Measurements from ENCODE around the gene RPL29. TPM values are rescaled to one million over a fixed set of nuclear protein-coding genes. Genes with fewer than 3 reads are reported as not detected.
A peak's percentile ranks its signal among the peaks of the same experiment; 100 is the strongest.
"Not testable (repeated sequence)": the region's sequence is repeated elsewhere in the genome, so short reads cannot be mapped to it uniquely, and the experiment has no call there.

Gene RPL29
- total RNA-seq = 610 to 772 TPM (median 621 TPM) in 3 replicates
- long read RNA-seq, transcript RPL29-201 (4 exons, 723 nt) = major isoform, 235 of 263 reads
- long read RNA-seq, partial matches to known transcripts = 19 of 263 reads
- long read RNA-seq, other reads (novel, unspliced or antisense) = 8 of 263 reads

DNA sequence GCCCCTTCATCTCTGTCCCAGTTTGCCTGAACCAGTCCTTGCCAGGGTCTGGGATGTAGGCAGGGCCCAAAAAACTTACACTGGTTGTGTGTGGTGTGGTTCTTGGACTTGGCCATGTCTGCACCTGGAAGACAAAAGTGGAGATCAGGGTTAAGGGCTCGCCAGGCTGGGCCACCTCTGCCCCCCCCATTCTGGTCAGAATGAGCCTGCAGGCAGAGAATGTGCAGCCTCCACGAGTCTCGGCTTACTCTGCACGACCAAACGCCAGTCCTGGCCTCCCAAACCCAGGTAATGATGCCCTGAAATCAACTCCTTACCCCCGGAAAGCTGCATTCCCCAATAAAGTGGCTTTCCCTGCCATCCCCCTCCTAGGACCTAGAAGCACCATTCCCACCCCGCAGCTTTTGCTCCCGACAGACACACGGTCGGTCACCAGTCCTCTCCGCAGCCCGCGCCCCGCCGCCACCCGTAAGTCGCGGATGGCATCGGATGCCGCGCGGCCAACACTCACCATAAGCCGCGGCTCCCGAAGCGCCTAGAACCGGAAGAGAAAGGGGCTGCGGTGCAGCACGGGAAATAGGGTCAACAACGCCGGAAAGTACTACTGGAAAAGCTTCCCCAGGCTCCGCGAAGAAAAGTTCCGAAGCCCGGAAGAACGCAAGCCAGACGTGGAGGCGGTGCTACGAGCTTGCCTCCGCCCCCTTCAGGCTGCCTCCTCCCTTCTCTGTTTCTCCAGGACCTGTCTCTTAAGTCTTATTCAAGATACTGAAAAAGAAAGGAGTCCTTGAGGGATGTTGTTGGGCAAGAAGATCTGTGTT is at the start of gene RPL29:
TSS of gene RPL29 (minus strand) at position 550 of the 818 bp plus-strand sequence. CDS start at position 116, 434 bp downstream.
- peak; percentile 53 for TF ChIP-seq CTCF (IDR thresholded peaks at IDR 0.05)
- DNase-seq (ENCODE audit: low spot score) = no peak
- peak within 1 kb of the TSS; percentile 100 for H3K4me3 Mint-ChIP-seq (ENCODE audit: unreplicated experiment)
- H3K27me3 Mint-ChIP-seq (ENCODE audit: low read depth) = peaks cover 2% of the 10 kb centered on the region
- H3K27ac Mint-ChIP-seq (ENCODE audit: unreplicated experiment) = peak within 1 kb of the TSS; percentile 100
- peaks cover 36% of the 10 kb centered on the region for H3K4me1 Mint-ChIP-seq (ENCODE audit: low read depth)
- no peaks in the 10 kb centered on the region for H3K9me3 Mint-ChIP-seq (ENCODE audit: low read depth)
- H3K36me3 Mint-ChIP-seq (ENCODE audit: low read depth) = peaks cover 12% of the 10 kb centered on the region

DNA sequence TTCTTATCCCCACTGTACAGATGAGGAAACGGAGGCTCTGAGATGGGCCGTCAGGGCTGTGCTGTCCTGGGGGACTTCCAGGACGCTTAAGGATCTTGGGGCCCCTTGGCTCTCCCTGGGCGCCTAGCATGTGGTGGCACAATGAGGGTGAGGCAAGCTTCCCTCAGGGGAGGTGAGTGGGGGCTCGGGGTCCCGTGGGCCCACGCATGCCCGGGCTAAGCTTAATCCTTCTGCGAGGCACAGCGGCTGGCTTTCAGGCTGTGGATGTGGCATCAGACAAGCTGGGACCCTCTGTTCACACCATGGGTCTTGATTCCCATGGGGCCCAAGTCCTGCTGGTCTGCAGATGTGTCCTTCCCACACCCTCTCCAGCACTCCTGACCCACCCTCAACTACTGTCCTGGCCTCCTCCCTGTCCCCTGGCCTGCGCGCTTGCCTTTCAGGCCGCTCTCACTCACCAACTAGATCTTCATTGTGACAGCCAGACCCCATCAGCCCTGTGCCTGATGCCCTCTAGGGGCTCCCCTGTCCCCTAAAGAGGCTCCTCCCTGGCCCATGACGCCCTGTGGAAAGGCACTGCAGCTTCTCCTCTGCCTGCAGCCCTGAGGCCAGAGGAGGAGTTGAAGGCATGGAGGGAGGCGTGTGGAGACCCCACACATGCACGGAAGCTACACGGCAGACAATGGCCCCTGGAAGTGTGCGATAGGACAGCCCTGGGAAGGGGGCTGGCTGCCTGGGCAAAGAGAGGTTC is 49.3 kb upstream of the RPL29 start:
- no peak for DNase-seq (ENCODE audit: low spot score)
- no peaks in the 10 kb centered on the region for H3K9me3 Mint-ChIP-seq (ENCODE audit: low read depth)
- peaks cover 64% of the 10 kb centered on the region for H3K4me1 Mint-ChIP-seq (ENCODE audit: low read depth)
- peak overlapping the region; percentile 97 for H3K27ac Mint-ChIP-seq (ENCODE audit: unreplicated experiment)
- no peaks in the 10 kb centered on the region for H3K27me3 Mint-ChIP-seq (ENCODE audit: low read depth)
- H3K4me3 Mint-ChIP-seq (ENCODE audit: unreplicated experiment) = no peak overlapping the region
- no peak for TF ChIP-seq CTCF (IDR thresholded peaks at IDR 0.05)
- H3K36me3 Mint-ChIP-seq (ENCODE audit: low read depth) = peaks cover 5% of the 10 kb centered on the region

- peaks cover 58% of the 10 kb centered on the region for H3K4me1 Mint-ChIP-seq (ENCODE audit: low read depth)
Observed at GRCh38 chr3:52043750-52044149, 48.1 kb upstream of the RPL29 start.

GRCh38 chr3:52043039-52043438 is 47.3 kb upstream of the RPL29 start:
- DNase-seq (ENCODE audit: low spot score); H3K4me3 Mint-ChIP-seq (ENCODE audit: unreplicated experiment); H3K36me3 Mint-ChIP-seq (ENCODE audit: low read depth); H3K27me3 Mint-ChIP-seq (ENCODE audit: low read depth); H3K27ac Mint-ChIP-seq (ENCODE audit: unreplicated experiment); H3K9me3 Mint-ChIP-seq (ENCODE audit: low read depth): not testable (repeated sequence)
- peaks cover 52% of the 10 kb centered on the region for H3K4me1 Mint-ChIP-seq (ENCODE audit: low read depth)

More at GRCh38 chr3:52043750-52044149, 48.1 kb upstream of the RPL29 start:
- no peak for TF ChIP-seq CTCF (IDR thresholded peaks at IDR 0.05)
- no peak overlapping the region for H3K4me3 Mint-ChIP-seq (ENCODE audit: unreplicated experiment)
- DNase-seq (ENCODE audit: low spot score) = no peak
- H3K36me3 Mint-ChIP-seq (ENCODE audit: low read depth) = no peaks in the 10 kb centered on the region
- no peaks in the 10 kb centered on the region for H3K9me3 Mint-ChIP-seq (ENCODE audit: low read depth)
- H3K27me3 Mint-ChIP-seq (ENCODE audit: low read depth) = no peaks in the 10 kb centered on the region
- peak overlapping the region; percentile 97 for H3K27ac Mint-ChIP-seq (ENCODE audit: unreplicated experiment)

GRCh38 chr3:52041118-52041731 is 45.5 kb upstream of the RPL29 start:
- H3K4me1 Mint-ChIP-seq (ENCODE audit: low read depth) = peaks cover 36% of the 10 kb centered on the region
- H3K36me3 Mint-ChIP-seq (ENCODE audit: low read depth) = no peaks in the 10 kb centered on the region
- H3K27ac Mint-ChIP-seq (ENCODE audit: unreplicated experiment) = no peak overlapping the region
- TF ChIP-seq CTCF (IDR thresholded peaks at IDR 0.05) = peak; percentile 66
- no peak overlapping the region for H3K4me3 Mint-ChIP-seq (ENCODE audit: unreplicated experiment)
- DNase-seq (ENCODE audit: low spot score) = no peak
- H3K9me3 Mint-ChIP-seq (ENCODE audit: low read depth) = no peaks in the 10 kb centered on the region
- no peaks in the 10 kb centered on the region for H3K27me3 Mint-ChIP-seq (ENCODE audit: low read depth)
